NCI-H524 (cell line): ENCODE measurements around the gene ZNF320.
A peak's percentile ranks its signal among the peaks of the same experiment; 100 is the strongest.
"Not testable (repeated sequence)": the region's sequence is repeated elsewhere in the genome, so short reads cannot be mapped to it uniquely, and the experiment has no call there.

Source experiments
- DNase-seq, 2 experiments: peaks; one replicate each; lab custom pipeline; 2025; lab: John Stamatoyannopoulos, UW

ZNF320 gene

DNA sequence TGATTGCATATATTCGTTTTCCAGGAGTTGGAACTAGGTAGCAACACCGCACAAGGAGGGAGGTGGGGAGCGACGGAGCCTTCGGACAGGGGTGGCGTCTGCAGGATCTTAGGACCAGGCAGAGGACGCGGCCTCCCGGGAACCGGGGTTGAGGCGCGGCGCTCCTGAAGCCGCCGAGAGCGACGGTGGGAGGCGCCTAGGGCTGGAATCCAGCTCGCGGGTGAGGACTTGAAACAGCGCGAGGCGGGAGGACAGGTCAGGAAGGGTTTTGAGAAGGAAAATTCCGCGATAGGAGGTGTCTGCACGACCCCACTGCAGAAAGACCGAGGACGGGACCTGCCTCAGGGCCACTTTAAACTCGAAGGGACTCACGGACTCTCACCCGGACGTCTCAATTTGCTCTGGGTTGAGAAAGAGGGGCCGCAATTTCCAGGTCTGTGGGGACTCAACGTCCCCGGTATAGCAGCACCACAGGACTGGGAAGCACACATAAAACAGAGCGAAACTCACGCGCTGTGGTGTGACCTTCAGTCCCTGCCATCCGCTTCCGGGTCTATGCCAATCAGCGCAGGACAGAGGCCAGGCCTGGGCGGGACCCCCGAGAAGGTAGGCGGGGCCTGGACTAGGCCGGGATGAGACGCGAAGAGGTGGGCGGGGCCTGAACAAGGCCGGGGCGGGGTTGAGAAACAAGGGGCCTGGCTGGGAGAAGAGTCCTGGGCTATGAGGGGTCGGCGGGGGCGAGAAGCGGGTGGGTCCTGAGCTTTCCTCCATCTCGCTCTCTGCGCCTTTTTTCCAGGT, at the start of gene ZNF320:
Gene ZNF320, minus strand, starts transcription at position 498 of the 798 bp plus-strand sequence. CDS start 7,380 bp downstream, outside the sequence.
- DNase-seq = peak; percentile 27 to 48

DNA sequence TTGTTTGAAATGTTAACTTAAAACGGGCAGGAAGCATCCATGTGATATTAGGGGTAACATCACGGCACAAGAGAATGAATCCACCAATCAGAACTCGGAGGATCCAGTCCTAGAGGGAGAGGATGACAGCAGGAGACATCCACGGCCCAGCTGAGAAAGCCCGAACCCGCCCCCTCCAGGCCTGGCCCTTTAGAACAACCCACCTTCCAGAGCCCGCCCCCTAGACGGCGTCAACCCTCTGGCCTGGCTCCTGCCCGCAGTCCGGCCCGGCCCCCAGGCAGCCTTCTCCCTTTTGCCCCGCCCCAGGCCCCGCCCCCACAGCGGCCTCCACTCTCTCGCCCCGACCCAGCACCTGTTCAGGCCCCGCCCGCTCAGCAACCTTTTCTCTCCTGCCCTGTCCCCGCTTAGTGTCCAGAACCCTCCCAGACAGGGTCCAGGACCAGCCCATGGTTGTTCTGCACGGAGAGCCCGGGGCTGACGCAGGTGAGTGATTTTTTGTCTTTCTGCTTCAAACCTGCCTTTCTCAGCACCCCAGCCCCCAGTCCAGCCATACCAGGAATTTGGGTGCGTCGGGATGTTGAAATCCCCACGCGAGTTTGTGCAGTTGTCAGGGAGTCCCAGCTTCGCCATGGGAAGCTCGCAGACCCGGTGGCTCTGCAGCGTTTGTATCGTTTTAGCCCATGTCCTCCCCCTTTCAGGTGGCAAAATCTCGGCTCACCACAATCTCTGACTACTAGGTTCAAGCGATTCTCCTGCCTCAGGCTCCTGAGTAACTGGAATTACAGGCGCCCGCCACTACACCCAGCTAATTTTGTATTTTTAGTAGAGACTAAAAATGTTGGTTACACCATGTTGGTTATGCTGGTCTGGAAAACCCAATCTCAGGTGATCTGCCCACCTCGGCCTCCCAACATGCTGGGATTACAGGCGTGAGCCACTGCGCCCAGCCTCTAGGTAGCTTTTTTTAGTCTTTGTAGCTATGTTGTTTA, 49.2 kb upstream of the ZNF320 start:
- DNase-seq = no peak

DNA sequence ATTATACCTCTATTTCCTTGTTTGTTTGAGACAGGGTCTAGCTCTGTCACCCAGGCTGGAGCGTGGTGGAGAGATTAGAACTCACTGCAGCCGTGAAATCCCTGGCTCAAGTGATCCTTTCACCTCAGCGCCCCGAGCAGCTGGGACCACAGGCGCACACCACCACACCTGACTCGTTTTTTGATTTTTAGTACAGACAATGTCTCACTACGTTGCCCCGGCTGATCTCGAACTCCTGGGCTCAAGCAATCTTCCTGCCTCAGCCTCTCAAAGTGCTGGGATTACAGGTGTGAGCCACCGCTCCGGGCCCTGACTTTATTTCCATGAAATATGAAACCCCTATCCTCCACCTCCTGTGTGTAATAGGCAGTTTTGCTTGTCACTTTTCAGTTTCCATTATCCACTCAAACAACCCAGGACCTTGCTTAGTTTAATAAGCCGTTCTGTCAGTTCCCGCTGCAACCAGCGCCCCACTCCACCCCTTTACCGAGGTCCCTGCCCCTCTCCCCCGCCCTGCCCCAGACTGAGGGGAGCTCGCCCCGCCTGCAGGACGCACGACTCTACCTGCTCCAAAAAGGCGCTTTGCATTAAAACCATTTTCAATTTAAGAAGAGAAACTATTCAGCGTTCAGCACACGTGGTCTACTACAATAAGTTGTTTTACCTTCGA, 48.4 kb upstream of the ZNF320 start:
- DNase-seq = no peak

DNA sequence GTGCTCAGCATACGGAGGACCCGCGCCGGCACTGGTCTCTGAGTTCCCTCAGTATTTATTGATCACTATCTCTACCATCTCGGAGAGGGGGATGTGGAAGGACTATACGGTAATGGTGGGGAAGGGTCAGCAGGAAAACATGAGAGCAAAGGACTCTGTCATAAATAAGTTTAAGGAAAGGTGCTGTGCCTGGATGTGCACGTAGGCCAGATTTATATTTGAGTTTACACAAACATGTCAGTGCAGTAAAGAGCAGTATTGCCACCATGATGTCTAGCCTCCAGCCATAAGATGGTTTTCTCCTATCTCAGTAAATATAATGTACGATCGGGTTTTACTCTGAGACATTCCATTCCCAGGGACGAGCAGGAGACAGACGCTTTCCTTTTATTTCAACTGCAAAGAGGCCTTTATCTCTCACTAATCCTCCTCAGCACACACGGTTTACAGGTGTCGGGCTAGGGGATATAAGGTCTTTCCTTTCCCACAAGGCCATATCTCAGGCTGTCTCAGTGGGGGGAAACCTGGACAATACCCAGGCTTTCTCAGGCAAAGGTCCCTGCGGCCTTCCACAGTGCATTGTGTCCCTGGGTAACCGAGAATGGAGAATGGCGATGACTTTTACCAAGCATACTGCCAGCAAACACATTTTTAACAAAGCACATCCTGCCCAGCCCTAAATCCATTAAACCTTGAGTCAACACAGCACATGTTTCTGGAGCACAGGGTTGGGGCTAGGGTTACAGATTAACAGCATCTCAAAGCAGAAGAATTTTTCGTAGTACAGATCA, 47.5 kb upstream of the ZNF320 start:
- not testable (repeated sequence) for DNase-seq

GRCh38 chr19:52943884-52944643, 46.6 kb upstream of the ZNF320 start:
- DNase-seq = no peak

- DNase-seq = no peak
Measured at GRCh38 chr19:52943134-52943883, 45.9 kb upstream of the ZNF320 start.

DNA sequence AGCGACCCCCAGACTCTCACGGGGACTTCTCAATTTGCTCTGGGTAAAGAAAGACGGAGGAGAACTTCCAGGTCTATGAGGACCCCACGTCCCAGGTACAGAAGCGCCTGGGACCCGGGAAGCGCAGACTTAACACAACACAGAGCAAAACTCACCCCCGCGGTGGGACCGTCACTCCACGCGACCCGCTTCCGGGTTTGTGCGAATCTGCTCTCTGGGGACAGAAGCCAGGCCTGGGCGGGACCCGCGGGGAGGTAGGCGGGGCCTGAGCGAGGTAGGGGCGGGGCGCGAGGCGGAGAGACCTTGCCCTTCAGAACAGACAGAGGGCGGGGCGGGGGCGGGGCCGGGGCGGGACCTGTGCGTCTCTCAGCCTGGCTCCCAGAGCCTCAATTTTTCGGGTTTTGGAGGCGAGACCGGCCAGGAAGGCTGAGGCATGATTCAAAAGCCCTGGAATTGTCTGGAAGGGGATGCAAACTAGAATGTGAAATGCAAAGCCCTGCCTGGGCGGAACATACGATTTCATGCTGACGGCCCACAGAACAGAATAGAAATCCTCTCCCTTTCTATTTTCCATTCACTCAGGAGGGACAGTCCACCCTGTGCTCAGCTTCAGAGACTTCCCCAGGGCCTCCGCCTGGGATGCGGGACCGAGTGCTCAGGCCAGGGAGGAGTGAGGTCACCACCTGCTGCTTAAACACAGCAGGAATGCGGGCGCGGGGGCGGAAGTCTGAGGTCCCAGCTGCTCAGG, 45.1 kb upstream of the ZNF320 start:
- DNase-seq = peak in 1 of 2 experiments; percentile 24

- no peak for DNase-seq
Measured at GRCh38 chr19:52941941-52942385, 44.5 kb upstream of the ZNF320 start.

DNA sequence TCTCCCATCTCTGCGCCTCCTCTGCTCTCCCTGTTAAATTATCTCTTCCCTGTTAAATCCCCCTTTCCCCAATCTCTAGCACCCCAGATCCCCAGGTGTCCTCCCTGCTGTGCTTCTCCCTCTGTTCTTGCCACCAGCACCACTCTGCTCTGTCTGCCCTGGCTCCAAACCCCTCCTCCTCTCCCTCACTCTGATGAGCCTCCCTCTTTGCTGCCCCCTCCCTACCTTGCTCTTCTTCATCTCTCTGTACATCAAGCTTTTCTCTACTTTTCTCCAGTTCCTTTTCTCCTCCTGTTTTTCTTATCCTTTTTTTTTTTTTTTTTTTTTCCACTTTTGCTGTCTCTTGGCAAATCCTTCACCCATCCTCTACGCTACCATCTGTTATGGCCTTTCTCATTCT, 44.1 kb upstream of the ZNF320 start:
- not testable (repeated sequence) for DNase-seq

- DNase-seq = not testable (repeated sequence)
Measured at GRCh38 chr19:52940905-52941304, 43.5 kb upstream of the ZNF320 start.

- no peak for DNase-seq
Measured at GRCh38 chr19:52938761-52939160, 41.3 kb upstream of the ZNF320 start.

DNA sequence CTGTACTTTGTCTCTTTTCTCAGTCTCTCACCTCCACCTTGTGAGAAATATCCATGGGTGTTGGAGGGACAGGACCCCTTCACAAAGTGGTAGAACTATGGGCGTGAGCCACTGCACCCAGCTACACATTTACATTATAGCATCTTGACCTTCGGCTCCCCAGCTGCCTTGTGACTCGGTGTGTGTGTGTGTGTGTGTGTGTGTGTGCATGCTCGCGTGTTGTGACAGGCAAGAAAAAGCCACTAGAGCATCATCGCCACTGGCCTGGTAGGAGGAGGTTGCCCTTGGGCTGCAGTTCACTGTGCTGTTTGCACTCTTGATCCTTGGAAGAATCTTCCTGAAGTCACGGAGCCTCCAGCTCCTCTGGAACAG, 39.5 kb upstream of the ZNF320 start:
- no peak for DNase-seq

DNA sequence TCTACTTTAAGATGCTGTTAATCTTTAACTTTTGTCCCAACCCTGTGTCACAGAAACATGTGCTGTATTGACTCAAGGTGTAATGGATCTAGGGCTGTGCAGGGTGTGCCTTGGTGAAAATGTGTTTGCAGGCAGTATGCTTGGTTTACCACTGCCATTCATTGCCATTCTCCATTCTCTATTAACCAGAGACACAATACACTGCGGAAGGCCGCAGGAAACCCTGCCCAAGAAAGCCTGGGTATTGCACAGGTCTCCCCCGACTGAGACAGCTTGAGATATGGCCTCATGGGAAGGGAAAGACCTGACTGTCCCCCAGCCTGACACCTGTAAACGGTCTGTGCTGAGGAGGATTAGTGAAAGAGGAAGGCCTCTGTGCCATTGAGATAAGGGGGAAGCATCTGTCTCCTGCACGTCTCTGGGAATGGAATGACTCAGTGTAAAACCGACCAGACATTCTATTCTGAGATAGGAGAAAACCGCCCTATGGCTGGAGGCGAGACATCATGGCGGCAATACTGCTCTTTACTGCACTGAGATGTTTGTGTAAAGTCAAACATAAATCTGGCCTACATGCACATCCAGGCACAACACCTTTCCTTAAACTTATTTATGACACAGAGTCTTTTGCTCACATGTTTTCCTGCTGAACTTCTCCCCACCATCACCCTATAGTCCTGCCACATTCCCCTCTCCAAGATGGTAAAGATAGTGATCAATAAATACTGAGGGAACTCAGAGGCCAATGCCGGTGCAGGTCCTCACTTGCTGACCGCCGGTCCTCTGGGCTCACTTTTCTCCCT, 38.9 kb upstream of the ZNF320 start:
- no peak for DNase-seq

- no peak for DNase-seq
Measured at GRCh38 chr19:52935434-52935833, 38.0 kb upstream of the ZNF320 start.

- not testable (repeated sequence) for DNase-seq
Measured at GRCh38 chr19:52924641-52925040, 27.2 kb upstream of the ZNF320 start.

GRCh38 chr19:52923778-52924593, 26.6 kb upstream of the ZNF320 start:
- DNase-seq = no peak
